Endothelial cell of umbilical vein (primary cell): ENCODE data around the gene PRPF8. TPM values are rescaled to one million over a fixed set of nuclear protein-coding genes. Genes with fewer than 3 reads are reported as not detected.
A peak's percentile ranks its signal among the peaks of the same experiment; 100 is the strongest.
"Not testable (repeated sequence)": the region's sequence is repeated elsewhere in the genome, so short reads cannot be mapped to it uniquely, and the experiment has no call there.

Source experiments
- BruUV-seq: library from RNA; stranded (reverse); fragments of 400-500 nt; replicated peaks from 2 replicates; lab custom pipeline; 2021; lab: Mats Ljungman, UMichigan
- CTCF ChIA-PET: fragments of 300-600, 350-600 bp; sonication (Branson Sonifier 250); formaldehyde crosslinking; loops from one replicate; lab custom pipeline; 2021; ENCODE audit warnings: antibody characterized with exemption, inconsistent platforms; lab: Charles Lee
- POLR2A ChIA-PET: fragments of 300-600, 350-600 bp; sonication (Branson Sonifier 250); formaldehyde crosslinking; loops from one replicate; lab custom pipeline; 2021; ENCODE audit warnings: antibody characterized with exemption, inconsistent platforms; lab: Charles Lee
- DNase-seq: peaks from one replicate; pipeline ENCODE4 v3.0.0-alpha.2; 2011; ENCODE audit warnings: low read depth, low spot score
- FAIRE-seq: peaks from 2 replicates; lab custom pipeline; 2011; peaks lifted over from hg19 to GRCh38; lab: Jason Lieb, UNC
- H2AFZ ChIP-seq: 2 replicates; pipeline ENCODE4 v1.6.0; 2012; ENCODE audit warnings: low read depth, low read length, control low read depth, inconsistent platforms
- H3K27ac ChIP-seq: 2 replicates; pipeline ENCODE4 v1.5.1; 2011; ENCODE audit warnings: low read depth, mild to moderate bottlenecking, control low read depth, low read length, moderate library complexity; ENCODE audit not compliant: insufficient read depth
- H3K27me3 ChIP-seq, 2 experiments: 2 replicates each; pipeline versions ENCODE4 v1.6.0 to v1.6.1; 2011; ENCODE audit warnings: low read length in 2 of 2, mixed read lengths in 1 of 2; ENCODE audit not compliant: control insufficient read depth in 2 of 2, insufficient read depth in 2 of 2
- H3K36me3 ChIP-seq, 2 experiments: 2 replicates in 1 of 2; 3 replicates in 1 of 2; pipeline ENCODE4 v1.5.1; 2011; ENCODE audit warnings: low read length in 2 of 2, mild to moderate bottlenecking in 1 of 2, moderate library complexity in 1 of 2; ENCODE audit not compliant: control insufficient read depth in 2 of 2, insufficient read depth in 2 of 2; ENCODE audit errors: extremely low read depth in 1 of 2
- H3K4me1 ChIP-seq: 3 replicates; pipeline ENCODE4 v1.5.1; 2011; ENCODE audit warnings: mild to moderate bottlenecking, low read length; ENCODE audit not compliant: control insufficient read depth, insufficient read depth; ENCODE audit errors: extremely low read depth
- H3K4me2 ChIP-seq: 2 replicates; pipeline ENCODE4 v1.6.1; 2011; ENCODE audit warnings: low read length, control low read depth, mixed read lengths; ENCODE audit not compliant: insufficient read depth
- H3K4me3 ChIP-seq, 3 experiments: fragments of 200-600 bp in 1 of 3; sonication (generic), shearing (Covaris generic) in 1 of 3; replicated peaks in 1 of 3; 2 replicates each; pipeline ENCODE4 v1.5.1; 2011 to 2016; ENCODE audit warnings: control low read depth in 3 of 3, low read length in 3 of 3, mild to moderate bottlenecking in 2 of 3, inconsistent platforms in 1 of 3, low read depth in 1 of 3, moderate library complexity in 1 of 3; ENCODE audit not compliant: insufficient read depth in 1 of 3
- H3K79me2 ChIP-seq: 2 replicates; pipeline ENCODE4 v1.6.0; 2012; ENCODE audit warnings: low read length, inconsistent platforms; ENCODE audit not compliant: control insufficient read depth, insufficient read depth
- H3K9ac ChIP-seq: replicated peaks from 2 replicates; pipeline ENCODE3; 2011; ENCODE audit warnings: low read length, control low read depth; ENCODE audit not compliant: insufficient read depth; ENCODE audit errors: extremely low read depth
- H3K9me1 ChIP-seq: replicated peaks from 3 replicates; pipeline ENCODE4 v1.6.0; 2011; ENCODE audit warnings: mild to moderate bottlenecking, low read length; ENCODE audit not compliant: control insufficient read depth, insufficient read depth; ENCODE audit errors: extremely low read depth
- H3K9me3 ChIP-seq: replicated peaks from 2 replicates; pipeline ENCODE4 v1.5.1; 2012; ENCODE audit warnings: low read length, inconsistent platforms; ENCODE audit not compliant: control insufficient read depth, insufficient read depth
- H4K20me1 ChIP-seq: replicated peaks from 2 replicates; pipeline ENCODE3; 2011; ENCODE audit warnings: mild to moderate bottlenecking, low read length; ENCODE audit not compliant: control insufficient read depth, insufficient read depth; ENCODE audit errors: extremely low read depth
- EZH2 ChIP-seq: IDR thresholded peaks from 2 replicates; pipeline ENCODE4 v1.6.1; 2012; ENCODE audit warnings: borderline replicate concordance, low read depth, mild to moderate bottlenecking, moderate library complexity, low read length, inconsistent platforms; ENCODE audit not compliant: severe bottlenecking
- FOS ChIP-seq: IDR thresholded peaks from 2 replicates; pipeline ENCODE4 v1.6.1; 2011; ENCODE audit warnings: mild to moderate bottlenecking, low read length, moderate library complexity, borderline replicate concordance; ENCODE audit not compliant: insufficient read depth
- GATA2 ChIP-seq: IDR thresholded peaks from 2 replicates; pipeline ENCODE4 v1.7.0; 2011; ENCODE audit warnings: low read depth, mild to moderate bottlenecking, moderate library complexity, mixed read lengths, low read length; ENCODE audit not compliant: insufficient read length, insufficient read depth
- MYC ChIP-seq: IDR thresholded peaks from one replicate; pipeline ENCODE4 v1.6.1; 2011; ENCODE audit warnings: mild to moderate bottlenecking, low read depth, low read length
- POLR2A ChIP-seq: IDR thresholded peaks from 2 replicates; pipeline ENCODE4 v1.6.1; 2012; ENCODE audit warnings: low read depth, mild to moderate bottlenecking, control low read depth, low read length
- dilution Hi-C: fragments of 300-500 bp; cut with MboI; formaldehyde crosslinking; loops from one replicate; pipeline ENCODE4 v1.15.0; 2019; ENCODE audit warnings: low sequenced_read_pairs; ENCODE audit not compliant: extremely low pct_ligation_motif_present
- intact Hi-C: fragments of 100-400 bp; cut with micrococcal nuclease; formaldehyde crosslinking; loops from one replicate; pipeline ENCODE4 v1.10.0; 2022
- polyA plus RNA-seq, 4 experiments: library from polyadenylated mRNA; depleted of rRNA in 3 of 4; stranded (reverse) in 3 of 4; unstranded in 1 of 4; fragments of >200 nt; gene quantifications; 2 replicates each; pipeline versions ENCODE4 v1.2.1 to v1.2.3, GENCODE V29; 2011 to 2012; ENCODE audit warnings: missing spikeins in 1 of 4
- total RNA-seq: library from RNA; stranded (reverse); gene quantifications from 2 replicates; pipeline ENCODE4 v1.2.3, GENCODE V29; 2021
- TF ChIP-seq, protein P1 (sequence below), 2 donors: IDR thresholded peaks; 1 replicate in 1 of 2; 2 replicates in 1 of 2; pipeline ENCODE4 v1.5.1; 2011; ENCODE audit warnings: low read length in 2 of 2, mild to moderate bottlenecking in 2 of 2, moderate library complexity in 2 of 2, control low read depth in 1 of 2, inconsistent platforms in 1 of 2, low read depth in 1 of 2; ENCODE audit not compliant: insufficient read depth in 1 of 2; ENCODE audit errors: extremely low read depth in 1 of 2

The PRPF8 gene
- total and polyA plus RNA-seq, 2 donors (not counting 3 experiments of a cell fraction or from before 2014, with no cell fraction given) = 215 to 301 TPM

DNA sequence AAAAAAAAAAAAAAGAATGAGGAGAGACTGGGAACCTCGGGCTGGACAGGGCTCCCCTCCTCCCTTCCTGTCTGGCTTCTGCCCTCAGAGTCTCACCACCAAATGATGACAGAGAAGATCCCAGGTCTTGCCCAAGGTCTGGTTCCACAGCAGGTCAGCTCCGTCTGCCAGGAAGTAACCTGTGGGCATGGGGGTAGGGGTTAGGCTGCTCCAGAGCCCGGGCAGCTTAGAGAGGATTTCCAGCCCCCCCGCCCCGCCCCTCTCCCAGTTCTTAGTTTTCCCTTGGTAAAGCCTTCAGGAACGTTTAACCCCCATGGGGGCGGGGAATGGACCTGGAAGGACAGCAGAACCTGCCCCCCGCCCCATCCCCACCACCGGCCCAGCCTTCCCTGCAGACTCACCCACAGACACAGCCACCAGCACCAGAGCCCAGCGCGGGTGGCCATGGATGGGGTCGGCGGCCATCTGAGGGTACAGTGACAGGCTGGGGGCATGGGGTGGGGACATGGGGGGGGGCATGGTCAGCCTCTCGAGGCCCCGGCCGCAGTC lies 24.8 kb upstream of the PRPF8 start:
- Histone ChIP-seq H3K79me2 (peaks cover 28% of the 10 kb centered on the region), H3K27ac (no peak overlapping the region), H3K4me3 (peak overlapping the region in 1 of 3 experiments; percentile 61), H3K4me2 (no peak overlapping the region), H3K4me1 (peaks cover 36% of the 10 kb centered on the region), H4K20me1 (no peaks in the 10 kb centered on the region), H3K9me3 (no peaks in the 10 kb centered on the region), H3K36me3 (peaks cover 19 to 20% of the 10 kb centered on the region in 2 experiments), H3K27me3 (no peaks in the 10 kb centered on the region), H2AFZ (no peak overlapping the region), H3K9me1 (no peaks in the 10 kb centered on the region), H3K9ac (no peak overlapping the region)
- no peak for FAIRE-seq
- DNase-seq = no peak
- intact Hi-C loops = no loop called here
- BruUV-seq = no TSS peak
- POLR2A ChIA-PET = no interaction called here
- no peak for TF ChIP-seq EZH2
- TF ChIP-seq FOS = no peak
- no peak for TF ChIP-seq POLR2A
- TF ChIP-seq, protein P1, sequence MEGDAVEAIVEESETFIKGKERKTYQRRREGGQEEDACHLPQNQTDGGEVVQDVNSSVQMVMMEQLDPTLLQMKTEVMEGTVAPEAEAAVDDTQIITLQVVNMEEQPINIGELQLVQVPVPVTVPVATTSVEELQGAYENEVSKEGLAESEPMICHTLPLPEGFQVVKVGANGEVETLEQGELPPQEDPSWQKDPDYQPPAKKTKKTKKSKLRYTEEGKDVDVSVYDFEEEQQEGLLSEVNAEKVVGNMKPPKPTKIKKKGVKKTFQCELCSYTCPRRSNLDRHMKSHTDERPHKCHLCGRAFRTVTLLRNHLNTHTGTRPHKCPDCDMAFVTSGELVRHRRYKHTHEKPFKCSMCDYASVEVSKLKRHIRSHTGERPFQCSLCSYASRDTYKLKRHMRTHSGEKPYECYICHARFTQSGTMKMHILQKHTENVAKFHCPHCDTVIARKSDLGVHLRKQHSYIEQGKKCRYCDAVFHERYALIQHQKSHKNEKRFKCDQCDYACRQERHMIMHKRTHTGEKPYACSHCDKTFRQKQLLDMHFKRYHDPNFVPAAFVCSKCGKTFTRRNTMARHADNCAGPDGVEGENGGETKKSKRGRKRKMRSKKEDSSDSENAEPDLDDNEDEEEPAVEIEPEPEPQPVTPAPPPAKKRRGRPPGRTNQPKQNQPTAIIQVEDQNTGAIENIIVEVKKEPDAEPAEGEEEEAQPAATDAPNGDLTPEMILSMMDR (IDR thresholded peaks at IDR 0.05; ENCODE audit: extremely low read depth in 1 of 2, insufficient read depth in 1 of 2, low read depth in 1 of 2, low read length in 2 of 2) = no peak
- no peak for TF ChIP-seq MYC
- TF ChIP-seq GATA2 = no peak
- CTCF ChIA-PET = no interaction called here
- dilution Hi-C loops = no loop called here

DNA sequence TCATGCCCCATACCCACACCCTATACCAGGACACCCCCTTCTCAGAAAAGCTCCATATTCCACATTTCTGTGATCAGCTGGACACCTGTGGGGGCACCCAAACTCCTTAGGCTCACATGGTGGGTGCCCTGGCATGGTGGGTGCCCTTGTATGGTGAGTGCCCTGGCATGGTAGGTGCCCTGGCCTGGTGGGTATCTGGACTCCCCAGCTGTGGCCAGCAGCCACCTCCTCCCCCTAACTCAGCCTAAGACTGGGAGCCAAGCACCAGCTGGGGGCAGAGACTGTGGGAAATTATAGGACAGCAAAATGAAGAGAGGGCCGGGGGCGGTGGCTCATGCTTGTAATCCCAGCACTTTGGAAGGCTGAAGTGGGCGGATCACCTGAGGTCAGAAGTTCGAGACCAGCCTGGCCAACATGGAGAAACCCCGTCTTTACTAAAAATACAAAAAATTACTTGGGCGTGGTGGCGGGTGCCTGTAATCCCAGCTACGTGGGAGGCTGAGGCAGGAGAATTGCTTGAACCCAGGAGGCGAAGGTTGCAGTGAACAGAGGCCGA lies 24.2 kb upstream of the PRPF8 start:
- POLR2A ChIA-PET, H3K27ac ChIP-seq, H4K20me1 ChIP-seq, FAIRE-seq, H3K9ac ChIP-seq, intact Hi-C loops, H3K4me2 ChIP-seq, H3K4me3 ChIP-seq, H3K9me3 ChIP-seq, H3K9me1 ChIP-seq, H3K27me3 ChIP-seq, DNase-seq, BruUV-seq, CTCF ChIA-PET, dilution Hi-C loops, H2AFZ ChIP-seq: not testable (repeated sequence)
- H3K4me1 ChIP-seq = peaks cover 31% of the 10 kb centered on the region
- peaks cover 18 to 20% of the 10 kb centered on the region in 2 experiments for H3K36me3 ChIP-seq
- H3K79me2 ChIP-seq = peaks cover 22% of the 10 kb centered on the region
